ENCODE measurements around the gene OR52N5.

Gene OR52N5

DNA sequence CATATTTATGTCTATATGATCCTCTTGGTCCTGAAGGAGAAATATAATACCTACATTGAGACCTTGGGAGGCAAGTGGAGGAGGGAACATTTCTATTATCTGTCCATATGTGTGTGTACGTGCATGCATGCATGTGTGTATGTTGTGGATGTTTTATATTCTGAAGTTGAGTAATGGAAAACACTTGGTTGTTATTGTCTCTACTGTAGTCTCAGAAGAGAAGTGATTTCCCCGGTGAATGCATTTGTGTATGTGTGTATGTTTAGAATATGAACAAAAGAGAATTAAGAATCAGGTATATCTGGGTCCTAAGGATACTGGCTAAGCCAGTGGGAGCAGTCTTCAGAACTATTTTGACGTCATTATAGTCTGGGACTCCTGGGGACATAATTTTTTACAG lies 8.0 kb upstream of the OR52N5 start, which contains the start of gene OR52N1:
Gene OR52N1, minus strand, starts transcription at position 101 of the 400 bp plus-strand sequence. CDS start 2,449 bp downstream, outside the sequence.
- intact Hi-C loops (cut with DNase I; ENCODE audit: low total_unique reads): no loop called here
- TF ChIP-seq, protein P1, sequence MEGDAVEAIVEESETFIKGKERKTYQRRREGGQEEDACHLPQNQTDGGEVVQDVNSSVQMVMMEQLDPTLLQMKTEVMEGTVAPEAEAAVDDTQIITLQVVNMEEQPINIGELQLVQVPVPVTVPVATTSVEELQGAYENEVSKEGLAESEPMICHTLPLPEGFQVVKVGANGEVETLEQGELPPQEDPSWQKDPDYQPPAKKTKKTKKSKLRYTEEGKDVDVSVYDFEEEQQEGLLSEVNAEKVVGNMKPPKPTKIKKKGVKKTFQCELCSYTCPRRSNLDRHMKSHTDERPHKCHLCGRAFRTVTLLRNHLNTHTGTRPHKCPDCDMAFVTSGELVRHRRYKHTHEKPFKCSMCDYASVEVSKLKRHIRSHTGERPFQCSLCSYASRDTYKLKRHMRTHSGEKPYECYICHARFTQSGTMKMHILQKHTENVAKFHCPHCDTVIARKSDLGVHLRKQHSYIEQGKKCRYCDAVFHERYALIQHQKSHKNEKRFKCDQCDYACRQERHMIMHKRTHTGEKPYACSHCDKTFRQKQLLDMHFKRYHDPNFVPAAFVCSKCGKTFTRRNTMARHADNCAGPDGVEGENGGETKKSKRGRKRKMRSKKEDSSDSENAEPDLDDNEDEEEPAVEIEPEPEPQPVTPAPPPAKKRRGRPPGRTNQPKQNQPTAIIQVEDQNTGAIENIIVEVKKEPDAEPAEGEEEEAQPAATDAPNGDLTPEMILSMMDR (IDR thresholded peaks at IDR 0.05): no peak
- H3K4me3 ChIP-seq: no peak within 1 kb of the TSS

DNA sequence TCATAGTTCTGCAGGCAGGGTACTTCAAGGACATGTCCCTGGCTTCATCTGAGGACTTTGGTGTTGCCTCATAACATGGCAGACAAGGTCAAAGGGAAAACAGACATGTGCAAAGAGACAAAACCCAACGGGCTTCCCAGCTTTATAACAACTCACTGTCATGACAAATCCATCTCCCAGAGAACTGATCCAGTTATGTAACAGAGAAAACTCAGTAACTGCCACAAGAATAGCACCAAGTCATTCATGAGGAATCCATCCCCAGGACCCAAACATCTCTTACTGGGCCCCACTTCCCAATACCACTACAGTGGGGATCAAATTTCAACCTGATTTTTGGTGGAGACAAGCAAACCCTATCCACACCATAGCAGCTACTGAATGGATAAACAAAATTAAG lies 16.1 kb downstream of the OR52N5 start:
- no peaks in the 10 kb centered on the region for H3K4me1 ChIP-seq
- H3K36me3 ChIP-seq: no peaks in the 10 kb centered on the region

More for the DNA sequence above, 8.0 kb upstream of the OR52N5 start, which contains the start of gene OR52N1:
- Histone ChIP-seq H3K9me3 (no peaks in the 10 kb centered on the region), H3K27ac (no peak within 1 kb of the TSS), H3K4me1 (no peaks in the 10 kb centered on the region), H3K36me3 (no peaks in the 10 kb centered on the region), H3K27me3 (no peaks in the 10 kb centered on the region)
- DNase-seq: no peak

DNA sequence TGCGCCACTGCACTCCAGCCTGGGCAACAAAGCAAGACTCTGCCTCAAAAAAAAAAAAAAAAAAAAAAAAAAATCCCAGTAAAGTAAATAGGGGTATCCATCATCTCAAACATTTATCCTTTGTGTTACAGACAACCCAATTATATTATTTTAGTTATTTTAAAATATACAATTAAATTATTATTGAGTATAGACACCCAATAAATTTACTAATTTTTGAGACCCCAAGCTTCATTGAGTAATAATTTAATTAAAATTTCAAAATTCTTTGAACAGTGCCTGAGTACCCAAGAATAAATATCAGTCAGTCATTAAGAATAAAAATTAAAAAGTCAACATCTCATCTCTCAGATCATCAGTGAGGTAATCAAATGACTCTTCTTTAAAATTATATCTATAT lies 29.2 kb downstream of the OR52N5 start, which contains the start of gene OR52N4:
Gene OR52N4, plus strand, starts transcription at position 301 of the 400 bp plus-strand sequence. CDS start 498 bp downstream, outside the sequence.
- no peaks in the 10 kb centered on the region for H3K4me1 ChIP-seq
- H3K4me3 ChIP-seq: no peak within 1 kb of the TSS
- no peaks in the 10 kb centered on the region for H3K9me3 ChIP-seq
- no peak within 1 kb of the TSS for H3K27ac ChIP-seq
- TF ChIP-seq, protein P1 (IDR thresholded peaks at IDR 0.05): no peak
- H3K27me3 ChIP-seq: no peaks in the 10 kb centered on the region
- intact Hi-C loops (cut with DNase I; ENCODE audit: low total_unique reads): no loop called here
- DNase-seq: no peak
- no peaks in the 10 kb centered on the region for H3K36me3 ChIP-seq

More for the DNA sequence above, 16.1 kb downstream of the OR52N5 start:
- no peak overlapping the region for H3K4me3 ChIP-seq
- intact Hi-C loops (cut with DNase I; ENCODE audit: low total_unique reads): no loop called here
- H3K9me3 ChIP-seq: no peaks in the 10 kb centered on the region
- no peak for DNase-seq
- H3K27ac ChIP-seq: no peak overlapping the region
- TF ChIP-seq, protein P1 (IDR thresholded peaks at IDR 0.05): no peak
- H3K27me3 ChIP-seq: no peaks in the 10 kb centered on the region

DNA sequence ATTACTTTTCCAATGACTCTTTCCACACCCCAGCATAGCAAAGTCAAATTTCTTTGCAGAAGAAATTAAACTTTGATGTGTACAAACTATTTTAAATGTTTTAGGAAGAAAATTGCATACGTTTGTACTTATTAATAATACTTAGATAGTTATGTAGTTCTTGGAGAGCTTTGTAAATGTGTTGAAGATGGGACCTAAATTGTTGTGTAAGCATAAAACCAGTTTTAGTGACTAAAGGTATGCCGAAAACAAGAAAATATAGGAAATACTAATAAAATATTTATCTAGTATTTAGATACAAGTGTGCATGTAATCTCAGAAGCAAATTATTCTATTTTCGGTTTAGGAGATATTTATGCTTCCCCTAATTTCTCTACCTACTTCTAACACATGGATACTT lies 33.3 kb downstream of the OR52N5 start:
- DNase-seq: no peak
- Histone ChIP-seq H3K4me1 (no peaks in the 10 kb centered on the region), H3K4me3 (no peak overlapping the region), H3K27ac (no peak overlapping the region), H3K27me3 (no peaks in the 10 kb centered on the region), H3K9me3 (no peaks in the 10 kb centered on the region), H3K36me3 (no peaks in the 10 kb centered on the region)
- intact Hi-C loops (cut with DNase I; ENCODE audit: low total_unique reads): no loop called here
- TF ChIP-seq, protein P1 (IDR thresholded peaks at IDR 0.05): no peak

DNA sequence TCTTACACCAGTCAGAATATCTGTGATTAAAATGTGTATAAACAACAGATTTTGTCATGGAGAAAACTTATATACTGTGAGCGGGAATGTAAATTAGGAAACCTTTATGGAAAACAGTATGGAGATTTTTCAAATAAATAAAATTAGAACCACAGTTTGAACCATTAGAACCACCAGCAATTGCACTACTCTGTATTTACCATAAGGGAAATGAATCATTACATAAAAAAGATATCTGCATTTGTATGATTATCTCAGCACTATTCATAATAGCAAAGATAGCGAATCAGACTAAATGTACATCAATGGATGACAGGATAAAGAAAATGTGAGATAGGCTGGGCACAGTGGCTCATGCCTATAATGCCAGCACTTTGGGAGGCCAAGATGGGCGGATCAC lies 36.5 kb downstream of the OR52N5 start:
- Histone ChIP-seq H3K36me3 (no peaks in the 10 kb centered on the region), H3K27me3 (no peaks in the 10 kb centered on the region), H3K27ac (no peak overlapping the region), H3K4me3 (no peak overlapping the region), H3K9me3 (peaks cover 0 to 8% (median 0%) of the 10 kb centered on the region in 3 donors), H3K4me1 (no peaks in the 10 kb centered on the region)
- no peak for DNase-seq
- intact Hi-C loops (cut with DNase I; ENCODE audit: low total_unique reads): no loop called here
- TF ChIP-seq, protein P1 (IDR thresholded peaks at IDR 0.05): no peak

DNA sequence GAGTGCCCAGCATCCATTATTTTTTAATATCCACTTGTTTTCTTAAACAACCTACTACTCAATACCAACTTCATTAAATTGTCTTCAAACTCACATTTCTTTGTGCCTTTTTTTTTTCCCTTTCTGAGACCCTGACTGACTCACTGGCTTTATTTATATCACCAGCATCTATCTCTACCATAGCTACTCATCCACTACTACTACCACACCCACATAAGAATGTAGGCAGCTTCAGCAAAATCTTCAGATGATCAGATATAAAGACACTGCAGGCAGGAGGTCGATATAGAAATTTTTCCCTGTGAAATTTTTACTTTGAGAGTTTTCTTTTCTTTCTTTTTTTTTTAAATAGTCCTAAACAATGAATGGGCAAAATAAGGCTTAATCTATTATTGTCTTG lies 44.7 kb downstream of the OR52N5 start:
- Histone ChIP-seq H3K27ac (no peak overlapping the region), H3K36me3 (no peaks in the 10 kb centered on the region), H3K9me3 (peaks cover 0 to 12% (median 0%) of the 10 kb centered on the region in 3 donors), H3K4me3 (no peak overlapping the region), H3K27me3 (no peaks in the 10 kb centered on the region), H3K4me1 (no peaks in the 10 kb centered on the region)
- intact Hi-C loops (cut with DNase I; ENCODE audit: low total_unique reads): no loop called here
- DNase-seq: no peak
- TF ChIP-seq, protein P1 (IDR thresholded peaks at IDR 0.05): no peak
